Measurements from ENCODE around the gene PRPF38A. TPM values are rescaled to one million over a fixed set of nuclear protein-coding genes. Genes with fewer than 3 reads are reported as not detected.

The PRPF38A gene
- total RNA-seq, 1 donor from 2014 or later: 31.4 TPM

DNA sequence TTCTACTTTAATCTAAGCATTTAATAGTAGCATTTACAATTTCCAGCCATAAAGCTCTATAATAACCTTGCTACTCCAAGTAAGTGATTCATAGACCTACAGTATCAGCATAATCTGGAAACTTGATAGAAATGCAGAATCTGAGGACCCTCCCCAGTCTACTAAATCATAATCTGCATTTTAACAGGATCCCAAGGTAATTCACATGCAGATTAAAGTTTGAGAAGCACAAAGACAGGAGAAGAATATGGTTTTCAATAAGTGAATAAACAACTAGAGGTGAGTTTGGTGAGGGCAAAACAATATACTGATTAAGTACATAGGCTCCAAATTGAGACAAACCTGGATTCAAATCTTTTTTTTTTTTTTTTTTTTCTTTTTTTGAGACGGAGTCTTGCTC is 57.4 kb downstream of the PRPF38A start:
- no peak for DNase-seq (ENCODE audit: low spot score)

DNA sequence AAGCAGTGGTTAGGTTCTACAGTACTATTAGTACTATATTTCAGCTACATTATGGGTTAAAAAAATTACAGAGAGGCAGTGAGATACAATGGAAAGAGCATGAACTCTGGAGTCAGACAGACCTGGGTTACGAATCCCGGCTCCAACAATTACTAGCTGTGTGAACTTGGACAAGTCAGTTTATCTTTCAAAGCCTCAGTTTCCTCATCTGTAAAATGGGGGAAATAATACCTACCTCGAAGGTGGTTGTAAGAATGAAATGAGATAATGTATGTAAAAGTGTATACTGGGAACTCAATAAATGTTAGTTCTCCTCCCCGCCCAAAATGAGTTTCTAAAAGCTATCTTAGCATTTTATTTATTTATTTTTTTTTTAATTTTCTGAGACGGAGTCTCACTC is 59.5 kb downstream of the PRPF38A start:
- DNase-seq (ENCODE audit: low spot score): no peak

DNA sequence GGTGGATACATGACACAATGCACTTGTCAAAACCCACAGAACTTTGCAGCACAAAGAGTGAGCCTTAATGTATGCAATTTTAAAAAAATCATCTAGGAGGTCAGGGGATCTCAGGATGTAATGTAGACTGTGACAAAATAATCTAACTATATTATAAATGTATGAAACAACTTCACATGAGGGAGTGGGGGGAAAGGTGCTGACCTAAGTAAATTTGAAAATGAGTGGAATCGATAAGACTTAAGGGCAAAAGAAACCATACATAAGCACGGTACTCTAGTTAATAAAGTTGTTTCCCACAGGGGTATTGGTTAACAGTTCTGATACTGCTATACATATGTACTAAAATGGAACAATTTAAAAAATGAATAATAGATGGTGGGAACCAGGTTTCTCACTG is 64.7 kb downstream of the PRPF38A start:
- DNase-seq (ENCODE audit: low spot score): no peak

Other genes with a start within 250 kb of the PRPF38A start
- gene CC2D1B, start 38.4 kb upstream of the PRPF38A start, total RNA-seq: 47.8 TPM
- 0.66 TPM for gene ORC1, start 179 bp upstream of the PRPF38A start, total RNA-seq
- 40.3 TPM for gene TUT4, start 148.5 kb downstream of the PRPF38A start, total RNA-seq
- gene GPX7, start 197.8 kb downstream of the PRPF38A start, total RNA-seq: 8.6 TPM
- 3.2 TPM for gene SHISAL2A, start 228.6 kb downstream of the PRPF38A start, total RNA-seq

Data from mucosa of gallbladder (tissue), 1 donor.